Thyroid gland (tissue), 4 donors: Measurements from ENCODE around the gene PIK3CD. TPM values are rescaled to one million over a fixed set of nuclear protein-coding genes. Genes with fewer than 3 reads are reported as not detected.

Experiments used
- DNase-seq, 2 donors: peaks; one replicate each; pipeline ENCODE4 v3.0.0-alpha.2; 2019
- H3K27ac ChIP-seq, 3 donors: fragments of 200-600 bp; sonication (generic); 1 replicate in 2 of 3; 2 replicates in 1 of 3; pipeline ENCODE4 v1.5.1; 2016 to 2019; ENCODE audit warnings: mild to moderate bottlenecking in 1 of 3, moderate library complexity in 1 of 3
- H3K27me3 ChIP-seq: fragments of 200-600 bp; sonication (generic); one replicate; pipeline ENCODE4 v1.5.1; 2019
- H3K36me3 ChIP-seq, 2 donors: fragments of 200-600 bp; sonication (generic); one replicate each; pipeline ENCODE4 v1.5.1; 2016 to 2019
- H3K4me1 ChIP-seq, 2 donors: fragments of 200-600 bp; sonication (generic); one replicate each; pipeline ENCODE4 v1.5.1; 2017 to 2019
- H3K4me3 ChIP-seq, 3 donors: fragments of 200-600 bp; sonication (generic); replicated peaks in 1 of 3; 1 replicate in 2 of 3; 2 replicates in 1 of 3; pipeline ENCODE4 v1.5.1; 2016; ENCODE audit warnings: mild to moderate bottlenecking in 1 of 3
- H3K9me3 ChIP-seq: fragments of 200-600 bp; sonication (generic); one replicate; pipeline ENCODE4 v1.5.1; 2017
- POLR2A ChIP-seq, 2 donors: fragments of 450-650 bp; IDR thresholded peaks; one replicate each; pipeline ENCODE4 v1.6.1; 2017; ENCODE audit warnings: antibody characterized with exemption in 2 of 2, mild to moderate bottlenecking in 2 of 2, moderate library complexity in 1 of 2
- WGBS, 2 donors: methylation state at CpG; one replicate each; pipeline ENCODE4 v1.1.5; 2017; 5-methylcytosine and 5-hydroxymethylcytosine counted together
- intact Hi-C: fragments of 100-400 bp; cut with DNase I; formaldehyde crosslinking; loops from one replicate; pipeline ENCODE4 v1.15.1; 2023
- total RNA-seq, 4 donors: library from RNA; depleted of rRNA; stranded (reverse); fragments of >200 nt; gene quantifications; one replicate each; pipeline ENCODE4 v1.2.3, GENCODE V29; 2016
- TF ChIP-seq, protein P1 (sequence below), 6 experiments: fragments of 200-600 bp in 3 of 6; fragments of 450-650 bp in 3 of 6; sonication (generic) in 3 of 6; IDR thresholded peaks; one replicate each; pipeline ENCODE4 v1.5.1; 2016 to 2019; ENCODE audit warnings: antibody characterized with exemption in 6 of 6, mild to moderate bottlenecking in 2 of 6, inconsistent platforms in 1 of 6, moderate library complexity in 1 of 6

The PIK3CD gene
- total RNA-seq, 4 donors from 2014 or later: 5.9 to 9.5 (median 7.7) TPM

- WGBS, 2 donors: 93 to 95% methylated on average over 4 to 14 of the region's 20 CpGs
Measured at GRCh38 chr1:9612871-9613624, 38.5 kb upstream of the PIK3CD start.

DNA sequence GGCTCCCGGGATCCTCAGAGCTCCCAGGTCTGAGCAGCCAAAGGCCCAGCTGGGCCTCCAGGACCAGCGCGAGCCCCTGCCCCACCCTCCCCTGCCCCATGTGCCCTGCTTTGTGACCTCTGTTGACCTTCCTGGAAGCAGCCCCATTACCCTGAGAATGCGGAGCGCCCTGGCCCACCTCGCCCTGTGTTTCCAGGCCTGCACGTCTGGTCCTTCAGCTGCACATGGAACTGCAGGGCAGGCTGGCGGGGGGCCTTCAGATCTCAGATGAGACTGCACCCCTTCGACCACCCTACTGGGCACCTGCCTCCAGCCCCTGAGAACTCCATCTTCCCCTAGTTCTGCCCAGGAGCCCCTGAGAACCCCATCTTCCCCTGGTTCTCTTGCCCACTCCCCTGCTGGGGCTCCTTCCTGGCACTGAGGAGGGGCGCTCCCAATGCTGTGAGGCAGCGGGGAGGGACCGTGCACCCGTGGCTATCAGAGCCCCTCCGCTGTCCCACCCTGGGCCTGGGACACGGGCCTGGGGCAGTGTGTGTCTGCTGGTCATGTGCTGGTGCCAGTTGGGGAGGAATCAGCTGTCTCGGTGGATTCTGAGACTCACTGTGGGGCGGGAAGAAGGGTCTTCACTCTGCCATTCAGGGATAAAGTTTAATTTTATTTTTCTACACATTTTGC lies 37.8 kb upstream of the PIK3CD start:
- H3K4me1 ChIP-seq: no peaks in the 10 kb centered on the region
- no peaks in the 10 kb centered on the region for H3K27me3 ChIP-seq
- H3K27ac ChIP-seq: no peak overlapping the region
- TF ChIP-seq POLR2A (IDR thresholded peaks at IDR 0.05): no peak
- 87 to 88% methylated on average over 7 to 16 of the region's 17 CpGs for WGBS, 2 donors
- DNase-seq: no peak
- no peaks in the 10 kb centered on the region for H3K9me3 ChIP-seq
- no peak overlapping the region for H3K4me3 ChIP-seq
- peaks cover 6 to 8% of the 10 kb centered on the region in 2 donors for H3K36me3 ChIP-seq
- intact Hi-C loops: no loop called here

More at GRCh38 chr1:9612871-9613624, 38.5 kb upstream of the PIK3CD start:
- Histone ChIP-seq H3K9me3 (no peaks in the 10 kb centered on the region), H3K27ac (no peak overlapping the region), H3K4me1 (no peaks in the 10 kb centered on the region), H3K27me3 (no peaks in the 10 kb centered on the region), H3K4me3 (no peak overlapping the region), H3K36me3 (peaks cover 6 to 8% of the 10 kb centered on the region in 2 donors)
- intact Hi-C loops: no loop called here
- no peak for DNase-seq
- TF ChIP-seq POLR2A (IDR thresholded peaks at IDR 0.05): no peak
- TF ChIP-seq, protein P1, sequence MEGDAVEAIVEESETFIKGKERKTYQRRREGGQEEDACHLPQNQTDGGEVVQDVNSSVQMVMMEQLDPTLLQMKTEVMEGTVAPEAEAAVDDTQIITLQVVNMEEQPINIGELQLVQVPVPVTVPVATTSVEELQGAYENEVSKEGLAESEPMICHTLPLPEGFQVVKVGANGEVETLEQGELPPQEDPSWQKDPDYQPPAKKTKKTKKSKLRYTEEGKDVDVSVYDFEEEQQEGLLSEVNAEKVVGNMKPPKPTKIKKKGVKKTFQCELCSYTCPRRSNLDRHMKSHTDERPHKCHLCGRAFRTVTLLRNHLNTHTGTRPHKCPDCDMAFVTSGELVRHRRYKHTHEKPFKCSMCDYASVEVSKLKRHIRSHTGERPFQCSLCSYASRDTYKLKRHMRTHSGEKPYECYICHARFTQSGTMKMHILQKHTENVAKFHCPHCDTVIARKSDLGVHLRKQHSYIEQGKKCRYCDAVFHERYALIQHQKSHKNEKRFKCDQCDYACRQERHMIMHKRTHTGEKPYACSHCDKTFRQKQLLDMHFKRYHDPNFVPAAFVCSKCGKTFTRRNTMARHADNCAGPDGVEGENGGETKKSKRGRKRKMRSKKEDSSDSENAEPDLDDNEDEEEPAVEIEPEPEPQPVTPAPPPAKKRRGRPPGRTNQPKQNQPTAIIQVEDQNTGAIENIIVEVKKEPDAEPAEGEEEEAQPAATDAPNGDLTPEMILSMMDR (IDR thresholded peaks at IDR 0.05): no peak

DNA sequence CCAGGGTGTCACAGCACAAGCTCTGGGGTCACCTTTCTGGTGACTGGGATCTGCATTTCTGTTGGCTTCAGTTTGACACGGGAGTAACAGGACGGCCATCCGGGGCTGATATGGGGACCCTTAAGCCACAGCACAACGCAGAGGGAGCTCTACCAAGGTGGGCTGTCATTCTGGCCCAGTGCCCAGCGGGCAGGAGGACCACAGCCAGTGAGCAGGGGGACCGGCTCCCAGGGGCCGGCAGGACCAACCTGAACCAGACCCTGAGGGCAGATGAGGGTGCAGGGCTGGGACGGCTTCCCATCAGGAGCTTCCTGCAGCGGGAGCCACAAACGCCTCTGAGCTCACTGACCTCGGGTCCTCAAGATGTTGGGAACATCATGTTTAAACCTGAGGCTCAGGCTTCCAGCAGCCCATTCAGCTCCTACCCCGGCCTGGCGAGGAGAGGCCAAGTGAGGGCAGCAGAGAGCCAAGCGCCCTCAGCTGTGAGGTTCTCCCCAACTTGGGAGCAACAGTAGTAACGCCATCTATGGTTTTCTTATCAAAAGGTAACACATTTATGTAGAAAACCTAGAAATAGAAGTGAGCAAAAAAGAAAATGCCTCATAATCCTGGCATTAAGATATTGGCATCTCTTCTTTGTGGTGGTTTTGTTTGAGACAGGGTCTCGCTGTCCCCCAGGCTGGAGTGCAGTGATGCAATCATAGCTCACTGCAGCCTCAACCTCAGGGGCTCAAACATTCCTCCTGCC lies 36.0 kb upstream of the PIK3CD start:
- intact Hi-C loops: no loop called here
- 47 to 53% methylated on average over 16 of the region's 16 CpGs for WGBS, 2 donors
- Histone ChIP-seq H3K4me3 (no peak overlapping the region), H3K27me3 (no peaks in the 10 kb centered on the region), H3K9me3 (no peaks in the 10 kb centered on the region), H3K27ac (no peak overlapping the region), H3K4me1 (no peaks in the 10 kb centered on the region), H3K36me3 (peaks cover 6 to 8% of the 10 kb centered on the region in 2 donors)
- DNase-seq: peak; percentile 40
- TF ChIP-seq, protein P1 (IDR thresholded peaks at IDR 0.05): peak in 4 of 6 experiments; percentile 17 to 60 (median 32)
- no peak for TF ChIP-seq POLR2A (IDR thresholded peaks at IDR 0.05)

DNA sequence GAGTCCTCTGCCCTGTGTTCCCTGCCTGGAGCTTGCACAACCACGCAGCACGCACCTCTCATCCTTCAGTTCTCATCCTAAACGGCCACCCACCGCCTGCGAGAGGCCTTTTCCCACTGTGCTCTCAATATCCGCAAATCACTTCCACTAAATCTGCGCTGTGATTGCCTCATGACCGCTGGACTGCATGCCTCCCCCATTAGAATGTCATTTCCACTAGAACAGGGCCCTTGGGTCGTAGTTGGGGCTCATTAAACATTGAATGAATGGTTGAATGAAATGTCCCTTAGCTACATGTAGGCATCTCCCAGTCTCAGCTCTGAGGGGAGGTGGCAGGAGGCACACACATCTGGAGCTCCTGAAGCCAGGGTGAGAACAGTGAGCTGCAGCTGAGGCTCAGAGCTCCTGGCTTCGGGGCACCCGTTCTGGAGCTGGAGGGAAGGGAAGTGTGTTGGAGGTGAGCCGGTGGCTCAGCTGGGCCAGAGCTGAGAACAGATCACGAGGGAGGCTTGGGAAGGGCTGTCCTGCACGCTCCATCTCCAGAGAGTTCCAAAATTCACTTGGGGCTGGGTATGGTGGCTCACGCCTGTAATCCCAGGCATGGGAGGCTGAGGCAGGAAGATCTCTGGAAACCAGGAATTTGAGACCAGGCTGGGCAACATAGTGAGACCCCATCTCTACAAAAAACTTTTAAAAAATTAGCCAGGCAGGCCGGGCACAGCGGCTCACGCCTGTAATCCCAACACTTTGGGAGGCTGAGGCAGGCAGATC lies 32.4 kb upstream of the PIK3CD start:
- H3K27ac ChIP-seq: no peak overlapping the region
- H3K4me1 ChIP-seq: no peaks in the 10 kb centered on the region
- no peaks in the 10 kb centered on the region for H3K27me3 ChIP-seq
- 80% methylated on average over 18 of the region's 18 CpGs for WGBS, 2 donors
- no peaks in the 10 kb centered on the region for H3K36me3 ChIP-seq
- H3K9me3 ChIP-seq: no peaks in the 10 kb centered on the region
- no peak for DNase-seq
- TF ChIP-seq, protein P1 (IDR thresholded peaks at IDR 0.05): no peak
- no peak for TF ChIP-seq POLR2A (IDR thresholded peaks at IDR 0.05)
- no peak overlapping the region for H3K4me3 ChIP-seq
- intact Hi-C loops: no loop called here

GRCh38 chr1:9621032-9621431 lies 30.5 kb upstream of the PIK3CD start:
- DNase-seq: no peak
- intact Hi-C loops: no loop called here
- H3K4me3 ChIP-seq: no peak overlapping the region
- TF ChIP-seq, protein P1 (IDR thresholded peaks at IDR 0.05): no peak
- TF ChIP-seq POLR2A (IDR thresholded peaks at IDR 0.05): no peak
- no peaks in the 10 kb centered on the region for H3K9me3 ChIP-seq
- H3K27ac ChIP-seq: no peak overlapping the region
- H3K27me3 ChIP-seq: no peaks in the 10 kb centered on the region
- no peaks in the 10 kb centered on the region for H3K36me3 ChIP-seq
- H3K4me1 ChIP-seq: no peaks in the 10 kb centered on the region
